Raji (cell line): ENCODE results near the gene ASS1.

Experiments used
- POLR2A ChIP-seq: IDR thresholded peaks from 2 replicates; pipeline ENCODE4 v1.6.1; 2011; ENCODE audit warnings: low read depth, low read length, control low read depth; ENCODE audit not compliant: insufficient read depth

Gene ASS1

GRCh38 chr9:130443840-130444492 is 795 bp upstream of the ASS1 start:
- TF ChIP-seq POLR2A, result no peak

- no peak for TF ChIP-seq POLR2A
Observed at GRCh38 chr9:130445268-130445983, 665 bp downstream of the ASS1 start.

- no peak for TF ChIP-seq POLR2A
Observed at GRCh38 chr9:130446101-130446861, 1.5 kb downstream of the ASS1 start.

- TF ChIP-seq POLR2A, result no peak
Observed at GRCh38 chr9:130447193-130447816, 2.5 kb downstream of the ASS1 start.

GRCh38 chr9:130448035-130448624 is 3.4 kb downstream of the ASS1 start:
- no peak for TF ChIP-seq POLR2A

GRCh38 chr9:130448771-130449603 is 4.2 kb downstream of the ASS1 start:
- no peak for TF ChIP-seq POLR2A

GRCh38 chr9:130450344-130451003 is 5.7 kb downstream of the ASS1 start:
- no peak for TF ChIP-seq POLR2A

- no peak for TF ChIP-seq POLR2A
Observed at GRCh38 chr9:130451004-130451390, 6.2 kb downstream of the ASS1 start.

GRCh38 chr9:130451509-130452388 is 7.0 kb downstream of the ASS1 start:
- TF ChIP-seq POLR2A, result no peak

GRCh38 chr9:130452835-130453234 is 8.1 kb downstream of the ASS1 start:
- no peak for TF ChIP-seq POLR2A

- no peak for TF ChIP-seq POLR2A
Observed at GRCh38 chr9:130453487-130453886, 8.7 kb downstream of the ASS1 start.

- TF ChIP-seq POLR2A, result no peak
Observed at GRCh38 chr9:130454096-130454811, 9.5 kb downstream of the ASS1 start.
